OCI-LY3 (cell line): ENCODE data around the gene PROM1.

Experiments used
- H2AFZ ChIP-seq: fragments of 200-600, 300-600 bp; shearing (Covaris generic); 2 replicates; pipeline ENCODE4 v1.6.0; 2014; ENCODE audit warnings: antibody characterized with exemption, low read depth, low read length
- H3K27ac ChIP-seq: fragments of 200-600, 300-600 bp; sonication (generic); 2 replicates; pipeline ENCODE4 v1.5.1; 2014; ENCODE audit warnings: mild to moderate bottlenecking, low read length, moderate library complexity, mixed read lengths
- H3K27me3 ChIP-seq: fragments of 200-600, 300-600 bp; sonication (generic); 2 replicates; pipeline ENCODE4 v1.6.1; 2014; ENCODE audit warnings: low read depth, low read length, mixed read lengths
- H3K36me3 ChIP-seq: fragments of 200-600, 300-600 bp; sonication (generic); replicated peaks from 2 replicates; pipeline ENCODE3; 2014; ENCODE audit warnings: low read depth, low read length, mixed read lengths
- H3K4me1 ChIP-seq: fragments of 300-600, 200-600 bp; sonication (generic); 2 replicates; pipeline ENCODE4 v1.6.1; 2014; ENCODE audit warnings: low read length, mixed read lengths
- H3K4me2 ChIP-seq: fragments of 200-600, 300-600 bp; sonication (generic); 2 replicates; pipeline ENCODE4 v1.6.1; 2014; ENCODE audit warnings: low read length, mixed read lengths
- H3K4me3 ChIP-seq: fragments of 300-600, 200-600 bp; sonication (generic); 2 replicates; pipeline ENCODE4 v1.5.1; 2014; ENCODE audit warnings: antibody characterized with exemption, mild to moderate bottlenecking, low read length, moderate library complexity
- H3K79me2 ChIP-seq: fragments of 300-600, 200-600 bp; shearing (Covaris generic); 2 replicates; pipeline ENCODE4 v1.6.1; 2014; ENCODE audit warnings: mild to moderate bottlenecking, low read length, mixed read lengths
- H3K9ac ChIP-seq: fragments of 300-600, 200-600 bp; shearing (Covaris generic); 2 replicates; pipeline ENCODE4 v1.6.0; 2014; ENCODE audit warnings: mild to moderate bottlenecking, low read length, moderate library complexity
- H3K9me3 ChIP-seq: fragments of 200-600, 300-600 bp; shearing (Covaris generic); 2 replicates; pipeline ENCODE4 v1.6.1; 2014; ENCODE audit warnings: low read length, mixed read lengths; ENCODE audit not compliant: insufficient read depth
- H4K20me1 ChIP-seq: fragments of 200-600, 300-600 bp; sonication (generic); 2 replicates; pipeline ENCODE4 v1.6.1; 2016; ENCODE audit warnings: low read length, mixed read lengths; ENCODE audit not compliant: insufficient read depth
- EZH2phosphoT487 ChIP-seq: fragments of 200-600 bp; shearing (Covaris generic); IDR thresholded peaks from 2 replicates; pipeline ENCODE4 v1.6.1; 2018; ENCODE audit warnings: antibody characterized with exemption, mixed run types, low read depth
- TF ChIP-seq, protein P1 (sequence below): fragments of 200-600, 300-600 bp; sonication (generic); IDR thresholded peaks from 2 replicates; pipeline ENCODE4 v1.5.1; 2014; ENCODE audit warnings: antibody characterized with exemption, low read length, low read depth

Gene PROM1

DNA sequence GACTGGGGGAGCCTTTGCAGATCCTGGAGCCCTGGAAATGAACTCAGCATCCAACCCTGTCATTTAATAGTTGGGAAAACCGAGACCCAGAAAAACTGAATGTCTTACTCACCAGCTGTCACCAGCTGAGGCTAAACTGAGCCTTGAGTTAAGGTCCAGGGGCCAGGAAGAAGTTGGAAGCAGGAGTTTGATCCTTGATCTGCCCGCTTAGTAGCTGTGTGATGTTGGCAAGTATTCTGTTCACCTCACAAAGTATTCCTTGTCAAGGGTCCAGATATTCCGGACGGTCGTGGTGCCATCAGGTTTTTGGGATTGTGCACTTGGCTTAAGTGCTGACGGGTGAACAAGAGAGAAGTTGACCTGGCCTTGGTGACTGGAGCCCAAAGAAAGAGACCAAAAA lies 30.7 kb upstream of the PROM1 start:
- no peaks in the 10 kb centered on the region for H3K9me3 ChIP-seq
- no peaks in the 10 kb centered on the region for H3K79me2 ChIP-seq
- H2AFZ ChIP-seq = no peak overlapping the region
- no peak overlapping the region for H3K4me2 ChIP-seq
- no peaks in the 10 kb centered on the region for H3K4me1 ChIP-seq
- H3K4me3 ChIP-seq = no peak overlapping the region
- H3K9ac ChIP-seq = no peak overlapping the region
- no peak for TF ChIP-seq EZH2phosphoT487
- TF ChIP-seq, protein P1, sequence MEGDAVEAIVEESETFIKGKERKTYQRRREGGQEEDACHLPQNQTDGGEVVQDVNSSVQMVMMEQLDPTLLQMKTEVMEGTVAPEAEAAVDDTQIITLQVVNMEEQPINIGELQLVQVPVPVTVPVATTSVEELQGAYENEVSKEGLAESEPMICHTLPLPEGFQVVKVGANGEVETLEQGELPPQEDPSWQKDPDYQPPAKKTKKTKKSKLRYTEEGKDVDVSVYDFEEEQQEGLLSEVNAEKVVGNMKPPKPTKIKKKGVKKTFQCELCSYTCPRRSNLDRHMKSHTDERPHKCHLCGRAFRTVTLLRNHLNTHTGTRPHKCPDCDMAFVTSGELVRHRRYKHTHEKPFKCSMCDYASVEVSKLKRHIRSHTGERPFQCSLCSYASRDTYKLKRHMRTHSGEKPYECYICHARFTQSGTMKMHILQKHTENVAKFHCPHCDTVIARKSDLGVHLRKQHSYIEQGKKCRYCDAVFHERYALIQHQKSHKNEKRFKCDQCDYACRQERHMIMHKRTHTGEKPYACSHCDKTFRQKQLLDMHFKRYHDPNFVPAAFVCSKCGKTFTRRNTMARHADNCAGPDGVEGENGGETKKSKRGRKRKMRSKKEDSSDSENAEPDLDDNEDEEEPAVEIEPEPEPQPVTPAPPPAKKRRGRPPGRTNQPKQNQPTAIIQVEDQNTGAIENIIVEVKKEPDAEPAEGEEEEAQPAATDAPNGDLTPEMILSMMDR = no peak
- no peaks in the 10 kb centered on the region for H4K20me1 ChIP-seq
- H3K27me3 ChIP-seq = peaks cover 7% of the 10 kb centered on the region; the same call in 1 of the 2 replicates
- H3K36me3 ChIP-seq = no peaks in the 10 kb centered on the region
- no peak overlapping the region for H3K27ac ChIP-seq

DNA sequence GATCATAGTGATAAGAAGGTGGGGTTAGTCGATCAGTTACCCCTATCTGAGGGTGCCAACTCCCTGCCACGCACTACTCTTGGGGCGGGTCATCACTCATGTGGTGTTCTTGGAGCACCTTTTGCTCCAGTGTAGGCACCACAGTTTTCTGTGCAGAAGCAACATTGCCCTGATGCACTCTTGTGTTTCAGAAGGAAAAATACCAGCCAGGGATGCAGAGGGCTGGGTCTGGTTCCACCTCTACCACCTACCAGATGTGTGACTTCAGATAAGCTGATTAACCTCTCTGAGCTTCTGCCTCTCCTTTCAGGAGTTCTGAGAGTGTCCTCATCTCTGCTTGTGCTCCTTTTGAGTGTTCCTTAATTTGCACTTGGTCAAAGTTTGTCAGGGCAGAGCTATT lies 29.9 kb upstream of the PROM1 start:
- no peaks in the 10 kb centered on the region for H4K20me1 ChIP-seq
- no peaks in the 10 kb centered on the region for H3K79me2 ChIP-seq
- H3K36me3 ChIP-seq = no peaks in the 10 kb centered on the region
- no peak overlapping the region for H3K4me2 ChIP-seq
- H3K9me3 ChIP-seq = no peaks in the 10 kb centered on the region
- H3K9ac ChIP-seq = no peak overlapping the region
- no peaks in the 10 kb centered on the region for H3K4me1 ChIP-seq
- TF ChIP-seq EZH2phosphoT487 = no peak
- TF ChIP-seq, protein P1 = no peak
- H3K4me3 ChIP-seq = no peak overlapping the region
- peaks cover 7% of the 10 kb centered on the region; the same call in 1 of the 2 replicates for H3K27me3 ChIP-seq
- H3K27ac ChIP-seq = no peak overlapping the region
- no peak overlapping the region for H2AFZ ChIP-seq

DNA sequence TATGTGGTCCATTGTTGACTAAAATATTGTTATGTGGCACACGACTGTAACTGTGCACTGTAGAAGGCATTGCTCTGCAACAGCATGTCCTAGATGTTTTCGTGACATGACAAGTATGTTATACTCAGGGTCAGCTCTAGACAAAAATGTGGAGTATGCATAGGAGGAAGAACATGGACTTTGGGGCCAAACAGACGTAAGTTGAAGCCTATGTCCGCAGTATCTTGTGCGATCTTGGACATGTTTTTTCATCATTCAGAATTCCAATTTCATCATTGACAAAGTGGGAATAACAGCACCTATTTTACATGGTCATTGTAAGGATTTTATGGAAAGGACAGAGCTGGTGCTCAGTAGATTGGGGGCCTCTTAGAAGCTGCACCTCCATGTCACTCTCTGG lies 27.7 kb upstream of the PROM1 start:
- no peaks in the 10 kb centered on the region for H4K20me1 ChIP-seq
- H3K9me3 ChIP-seq = no peaks in the 10 kb centered on the region
- no peaks in the 10 kb centered on the region for H3K36me3 ChIP-seq
- H3K9ac ChIP-seq = no peak overlapping the region
- H3K79me2 ChIP-seq = no peaks in the 10 kb centered on the region
- H3K27me3 ChIP-seq = peaks cover 10% of the 10 kb centered on the region; the same call in 1 of the 2 replicates
- H3K4me3 ChIP-seq = no peak overlapping the region
- TF ChIP-seq EZH2phosphoT487 = no peak
- TF ChIP-seq, protein P1 = no peak
- H3K4me2 ChIP-seq = no peak overlapping the region
- no peak overlapping the region for H2AFZ ChIP-seq
- no peak overlapping the region for H3K27ac ChIP-seq
- H3K4me1 ChIP-seq = no peaks in the 10 kb centered on the region

DNA sequence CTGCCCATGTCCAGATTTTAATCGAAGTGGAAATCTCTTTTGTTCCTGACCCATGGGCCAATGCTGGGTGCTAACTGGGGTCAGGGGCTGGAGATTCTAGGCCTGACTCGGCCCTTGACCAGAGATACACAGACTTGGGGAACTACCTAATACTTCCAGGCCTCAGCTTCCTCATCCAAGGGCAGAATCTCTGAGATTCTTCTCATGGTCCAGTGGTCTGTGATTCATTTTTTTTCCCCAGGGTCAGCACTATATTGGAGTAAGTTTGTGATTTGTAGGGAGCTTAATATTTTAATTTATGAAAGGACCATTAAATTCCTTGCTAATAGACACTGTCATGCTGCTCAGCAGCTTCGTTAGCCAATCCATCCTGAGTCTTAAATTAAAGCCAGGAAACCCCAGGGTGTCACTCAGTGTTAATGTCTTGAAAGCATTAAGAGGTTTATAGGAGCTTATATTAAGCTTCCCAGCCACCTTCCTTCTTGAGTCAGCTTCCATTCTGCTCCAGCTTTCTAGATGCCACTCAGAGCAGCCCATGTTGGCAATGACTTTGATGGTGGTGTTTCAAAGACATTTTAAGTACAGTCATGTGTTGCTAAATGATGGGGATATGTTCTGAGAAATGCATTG lies 27.0 kb upstream of the PROM1 start:
- TF ChIP-seq, protein P1 = no peak
- no peak for TF ChIP-seq EZH2phosphoT487
- H3K79me2 ChIP-seq = no peaks in the 10 kb centered on the region
- H3K27me3 ChIP-seq = peaks cover 10% of the 10 kb centered on the region; the same call in 1 of the 2 replicates
- no peaks in the 10 kb centered on the region for H3K9me3 ChIP-seq
- no peak overlapping the region for H3K4me2 ChIP-seq
- no peaks in the 10 kb centered on the region for H3K4me1 ChIP-seq
- H4K20me1 ChIP-seq = no peaks in the 10 kb centered on the region
- no peaks in the 10 kb centered on the region for H3K36me3 ChIP-seq
- H2AFZ ChIP-seq = no peak overlapping the region
- no peak overlapping the region for H3K27ac ChIP-seq
- H3K4me3 ChIP-seq = no peak overlapping the region
- no peak overlapping the region for H3K9ac ChIP-seq
